Measurements from ENCODE around the gene TMEM150A. TPM values are rescaled to one million over a fixed set of nuclear protein-coding genes. Genes with fewer than 3 reads are reported as not detected.
"Not testable (repeated sequence)": the region's sequence is repeated elsewhere in the genome, so short reads cannot be mapped to it uniquely, and the experiment has no call there.

The TMEM150A gene
- total and polyA plus RNA-seq, 2 donors = 6.3 to 39.0 TPM

- H3K4me1 ChIP-seq (ENCODE audit: insufficient read depth) = peaks cover 2% of the 10 kb centered on the region
- 80% methylated on average over 1 of the region's 1 CpG for WGBS
- H3K4me3 ChIP-seq (ENCODE audit: low read depth, low read length) = no peak overlapping the region
- DNase-seq (ENCODE audit: extremely low spot score) = no peak
- no peak overlapping the region for H3K27ac ChIP-seq (ENCODE audit: low read depth)
- H3K36me3 ChIP-seq (ENCODE audit: insufficient read depth) = no peaks in the 10 kb centered on the region
Measured at GRCh38 chr2:85582492-85582891, 20.0 kb downstream of the TMEM150A start.

GRCh38 chr2:85580206-85580605 lies 22.3 kb downstream of the TMEM150A start:
- 83% methylated on average over 3 of the region's 3 CpGs for WGBS
- no peak for DNase-seq (ENCODE audit: extremely low spot score)
- H3K27ac ChIP-seq (ENCODE audit: low read depth) = no peak overlapping the region
- H3K36me3 ChIP-seq (ENCODE audit: insufficient read depth) = no peaks in the 10 kb centered on the region
- no peak overlapping the region for H3K4me3 ChIP-seq (ENCODE audit: low read depth, low read length)
- H3K4me1 ChIP-seq (ENCODE audit: insufficient read depth) = peaks cover 2% of the 10 kb centered on the region

GRCh38 chr2:85579266-85579935 lies 23.1 kb downstream of the TMEM150A start:
- Histone ChIP-seq H3K4me3 (ENCODE audit: low read depth, low read length) (no peak overlapping the region), H3K4me1 (ENCODE audit: insufficient read depth) (peaks cover 2% of the 10 kb centered on the region), H3K36me3 (ENCODE audit: insufficient read depth) (no peaks in the 10 kb centered on the region), H3K27ac (ENCODE audit: low read depth) (peak overlapping the region; percentile 74)
- DNase-seq (ENCODE audit: extremely low spot score) = no peak
- 36% methylated on average over 6 of the region's 6 CpGs for WGBS

- Histone ChIP-seq H3K4me1 (ENCODE audit: insufficient read depth) (peaks cover 2% of the 10 kb centered on the region), H3K27ac (ENCODE audit: low read depth) (peak overlapping the region; percentile 74), H3K36me3 (ENCODE audit: insufficient read depth) (no peaks in the 10 kb centered on the region), H3K4me3 (ENCODE audit: low read depth, low read length) (peak overlapping the region; percentile 40)
- DNase-seq (ENCODE audit: extremely low spot score) = no peak
- WGBS = 31% methylated on average over 19 of the region's 19 CpGs
Measured at GRCh38 chr2:85578243-85579180, 24.0 kb downstream of the TMEM150A start.

GRCh38 chr2:85577386-85578242 lies 24.9 kb downstream of the TMEM150A start, which contains the start of gene VAMP8:
VAMP8 (plus strand) TSS chr2:85577586; CDS start chr2:85577647, 61 bp downstream.
- no peak for DNase-seq (ENCODE audit: extremely low spot score)
- H3K27ac ChIP-seq (ENCODE audit: low read depth) = peak within 1 kb of the TSS; percentile 96
- WGBS = 34% methylated on average over 19 of the region's 19 CpGs
- H3K4me3 ChIP-seq (ENCODE audit: low read depth, low read length) = peak within 1 kb of the TSS; percentile 40
- H3K36me3 ChIP-seq (ENCODE audit: insufficient read depth) = no peaks in the 10 kb centered on the region
- H3K4me1 ChIP-seq (ENCODE audit: insufficient read depth) = peaks cover 2% of the 10 kb centered on the region

GRCh38 chr2:85577063-85577385 lies 25.5 kb downstream of the TMEM150A start:
- 69% methylated on average over 3 of the region's 3 CpGs for WGBS
- H3K36me3 ChIP-seq (ENCODE audit: insufficient read depth) = no peaks in the 10 kb centered on the region
- H3K27ac ChIP-seq (ENCODE audit: low read depth) = no peak overlapping the region
- H3K4me1 ChIP-seq (ENCODE audit: insufficient read depth) = peaks cover 2% of the 10 kb centered on the region
- H3K4me3 ChIP-seq (ENCODE audit: low read depth, low read length) = no peak overlapping the region
- DNase-seq (ENCODE audit: extremely low spot score) = no peak

GRCh38 chr2:85575739-85576138 lies 26.8 kb downstream of the TMEM150A start:
- H3K4me1 ChIP-seq (ENCODE audit: insufficient read depth) = peaks cover 2% of the 10 kb centered on the region
- DNase-seq (ENCODE audit: extremely low spot score) = no peak
- 89% methylated on average over 8 of the region's 8 CpGs for WGBS
- no peak overlapping the region for H3K4me3 ChIP-seq (ENCODE audit: low read depth, low read length)
- no peak overlapping the region for H3K27ac ChIP-seq (ENCODE audit: low read depth)
- no peaks in the 10 kb centered on the region for H3K36me3 ChIP-seq (ENCODE audit: insufficient read depth)

GRCh38 chr2:85566265-85566664 lies 36.2 kb downstream of the TMEM150A start:
- Histone ChIP-seq H3K36me3 (ENCODE audit: insufficient read depth) (no peaks in the 10 kb centered on the region), H3K4me3 (ENCODE audit: low read depth, low read length) (no peak overlapping the region), H3K27ac (ENCODE audit: low read depth) (no peak overlapping the region), H3K4me1 (ENCODE audit: insufficient read depth) (no peaks in the 10 kb centered on the region)
- DNase-seq (ENCODE audit: extremely low spot score) = no peak
- WGBS = 73% methylated on average over 4 of the region's 4 CpGs

GRCh38 chr2:85564144-85564563 lies 38.3 kb downstream of the TMEM150A start:
- no peak for DNase-seq (ENCODE audit: extremely low spot score)
- WGBS = 76% methylated on average over 5 of the region's 5 CpGs
- Histone ChIP-seq H3K27ac (ENCODE audit: low read depth) (no peak overlapping the region), H3K4me3 (ENCODE audit: low read depth, low read length) (no peak overlapping the region), H3K4me1 (ENCODE audit: insufficient read depth) (peaks cover 2% of the 10 kb centered on the region), H3K36me3 (ENCODE audit: insufficient read depth) (no peaks in the 10 kb centered on the region)

- peak within 1 kb of the TSS; percentile 82 for H3K4me3 ChIP-seq (ENCODE audit: low read depth, low read length)
- no peaks in the 10 kb centered on the region for H3K36me3 ChIP-seq (ENCODE audit: insufficient read depth)
- WGBS = 4% methylated on average over 64 of the region's 64 CpGs
- peak within 1 kb of the TSS; percentile 83 for H3K27ac ChIP-seq (ENCODE audit: low read depth)
- H3K4me1 ChIP-seq (ENCODE audit: insufficient read depth) = peaks cover 2% of the 10 kb centered on the region
- DNase-seq (ENCODE audit: extremely low spot score) = peak; percentile 87
Measured at GRCh38 chr2:85561280-85562212, 41.0 kb downstream of the TMEM150A start, which contains the start of gene GGCX. GGCX (minus strand) TSS chr2:85561493; CDS start chr2:85561428, 65 bp downstream.

- peak overlapping the region; percentile 82 for H3K4me3 ChIP-seq (ENCODE audit: low read depth, low read length)
- DNase-seq (ENCODE audit: extremely low spot score) = no peak
- 2% methylated on average over 14 of the region's 14 CpGs for WGBS
- no peaks in the 10 kb centered on the region for H3K36me3 ChIP-seq (ENCODE audit: insufficient read depth)
- H3K4me1 ChIP-seq (ENCODE audit: insufficient read depth) = peaks cover 2% of the 10 kb centered on the region
- peak overlapping the region; percentile 60 for H3K27ac ChIP-seq (ENCODE audit: low read depth)
Measured at GRCh38 chr2:85560812-85561279, 41.7 kb downstream of the TMEM150A start.

GRCh38 chr2:85560403-85560726 lies 42.1 kb downstream of the TMEM150A start:
- H3K27ac ChIP-seq (ENCODE audit: low read depth); DNase-seq (ENCODE audit: extremely low spot score); H3K36me3 ChIP-seq (ENCODE audit: insufficient read depth); H3K4me1 ChIP-seq (ENCODE audit: insufficient read depth): not testable (repeated sequence)
- peak overlapping the region; percentile 82 for H3K4me3 ChIP-seq (ENCODE audit: low read depth, low read length)
- 83% methylated on average over 12 of the region's 12 CpGs for WGBS
